ENCODE data around the gene FIGNL1. TPM values are rescaled to one million over a fixed set of nuclear protein-coding genes. Genes with fewer than 3 reads are reported as not detected.
A peak's percentile ranks its signal among the peaks of the same experiment; 100 is the strongest.

FIGNL1 gene
- polyA plus RNA-seq (2011; rRNA removed) (24.7 and 27.9 TPM in 2 replicates), polyA plus RNA-seq (2017; fragmentation: RNase III; extraction: RNeasy Plus Mini Kit Qiagen cat#74134 plus additional on column Dnase treatment) (24.0 to 25.4 TPM (median 25.0 TPM) in 3 replicates), polyA minus RNA-seq (2011; rRNA and poly(A)+ RNA removed) (26.0 and 27.0 TPM in 2 replicates)
- polyA plus RNA-seq (2012; cell fraction: cytosol; rRNA removed) = 7.4 and 9.9 TPM in 2 replicates
- polyA plus RNA-seq (2012; cell fraction: nucleus; rRNA removed) = 5.3 and 6.5 TPM in 2 replicates

GRCh38 chr7:50449881-50450589 lies at the start of gene FIGNL1:
FIGNL1 (minus strand) TSS chr7:50450350; CDS start chr7:50447287, 3,063 bp downstream.
- WGBS (ENCODE audit: missing lambda C conversion rate) = 2% methylated on average over 49 of the region's 63 CpGs
- FAIRE-seq (no peak), ATAC-seq (peak; percentile 94 to 99), DNase-seq (ENCODE audit: low read depth in 1 of 2, low spot score in 1 of 2) (peak; percentile 65 to 82)
- TF ChIP-seq RNF2 (IDR thresholded peaks at IDR 0.05; ENCODE audit: borderline replicate concordance, low read depth) (no peak), HEYL (CRISPR knock-in tag; IDR thresholded peaks at IDR 0.05) (no peak), NR3C1 (IDR thresholded peaks at IDR 0.05) (no peak), JUN (IDR thresholded peaks at IDR 0.05) (peak in 1 of 2 experiments; percentile 86; a peak in 3 of 5 replicates), FOSL2 (IDR thresholded peaks at IDR 0.05) (no peak), FOSL2 (CRISPR knock-in tag; IDR thresholded peaks at IDR 0.05) (no peak), MYC (IDR thresholded peaks at IDR 0.05; ENCODE audit: borderline replicate concordance, low read length) (no peak), PBX3 (IDR thresholded peaks at IDR 0.05) (no peak), NFE2L2 (conservative IDR thresholded peaks at IDR 0.05; ENCODE audit: low read length) (no peak), CEBPB (IDR thresholded peaks at IDR 0.05) (no peak), HES2 (IDR thresholded peaks at IDR 0.05) (no peak), CHD4 (IDR thresholded peaks at IDR 0.05; ENCODE audit: borderline replicate concordance) (no peak), RCOR1 (IDR thresholded peaks at IDR 0.05; ENCODE audit: low read depth, low read length) (no peak), POLR2A (IDR thresholded peaks at IDR 0.05; ENCODE audit: low read length) (peak; percentile 81), CBX2 (IDR thresholded peaks at IDR 0.05; ENCODE audit: borderline replicate concordance, low read depth) (no peak), PHF8 (IDR thresholded peaks at IDR 0.05; ENCODE audit: borderline replicate concordance, low read depth) (peak; percentile 87), MAX (IDR thresholded peaks at IDR 0.05) (peak; percentile 85), ZC3H11A (IDR thresholded peaks at IDR 0.05) (no peak), ZFP36 (IDR thresholded peaks at IDR 0.05; ENCODE audit: borderline replicate concordance, partially characterized antibody) (no peak), ZNF302 (CRISPR knock-in tag; IDR thresholded peaks at IDR 0.05) (no peak), TP53 (CRISPR knock-in tag; IDR thresholded peaks at IDR 0.05) (no peak), HOXB13 (CRISPR knock-in tag; IDR thresholded peaks at IDR 0.05; ENCODE audit: low read depth) (no peak), TFCP2L1 (CRISPR knock-in tag; IDR thresholded peaks at IDR 0.05) (no peak), EP300 (IDR thresholded peaks at IDR 0.05) (no peak), SMC3 (IDR thresholded peaks at IDR 0.05) (no peak), BCL3 (IDR thresholded peaks at IDR 0.05) (peak; percentile 36; the same call in 1 of the 3 replicates), SREBF2 (IDR thresholded peaks at IDR 0.05) (no peak), HDAC2 (IDR thresholded peaks at IDR 0.05) (no peak), MAFK (IDR thresholded peaks at IDR 0.05; ENCODE audit: partially characterized antibody) (no peak), E2F6 (IDR thresholded peaks at IDR 0.05; ENCODE audit: borderline replicate concordance, low read depth) (peak; percentile 89), FOXS1 (CRISPR knock-in tag; IDR thresholded peaks at IDR 0.05) (no peak), HMGXB4 (CRISPR knock-in tag; IDR thresholded peaks at IDR 0.05; ENCODE audit: borderline replicate concordance) (no peak), POLR2AphosphoS2 (conservative IDR thresholded peaks at IDR 0.05; ENCODE audit: low read length) (no peak)
- ChIA-PET POLR2A (interaction anchor here (0.6 kb wide), 1 partner anchor 927 kb away, joined by 5 read pairs; no protein-coding TSS in a partner anchor), CTCF (interaction anchor here (0.7 to 1.2 kb wide), 5 partner anchors 13 to 713 kb away, joined by 3 to 4 read pairs (median 3); no protein-coding TSS in a partner anchor)
- H3K4me1 ChIP-seq = peaks cover 11% of the 10 kb centered on the region; the same call in 1 of the 3 replicates
- H3K27ac ChIP-seq = peak within 1 kb of the TSS; percentile 78 to 88
- H3K4me3 ChIP-seq = peak within 1 kb of the TSS; percentile 90
- H3K4me2 ChIP-seq = peak within 1 kb of the TSS; percentile 97
- H3K9me3 ChIP-seq = no peaks in the 10 kb centered on the region
